Measurements from ENCODE around the gene ACKR3. TPM values are rescaled to one million over a fixed set of nuclear protein-coding genes. Genes with fewer than 3 reads are reported as not detected.

The ACKR3 gene
- total RNA-seq, 1 donor from 2014 or later: 39.3 TPM

- H3K27ac ChIP-seq (replicated peaks): no peak overlapping the region
- peaks cover 7% of the 10 kb centered on the region for H3K9me3 ChIP-seq (replicated peaks)
- no peaks in the 10 kb centered on the region for H3K36me3 ChIP-seq
- TF ChIP-seq, protein P1, sequence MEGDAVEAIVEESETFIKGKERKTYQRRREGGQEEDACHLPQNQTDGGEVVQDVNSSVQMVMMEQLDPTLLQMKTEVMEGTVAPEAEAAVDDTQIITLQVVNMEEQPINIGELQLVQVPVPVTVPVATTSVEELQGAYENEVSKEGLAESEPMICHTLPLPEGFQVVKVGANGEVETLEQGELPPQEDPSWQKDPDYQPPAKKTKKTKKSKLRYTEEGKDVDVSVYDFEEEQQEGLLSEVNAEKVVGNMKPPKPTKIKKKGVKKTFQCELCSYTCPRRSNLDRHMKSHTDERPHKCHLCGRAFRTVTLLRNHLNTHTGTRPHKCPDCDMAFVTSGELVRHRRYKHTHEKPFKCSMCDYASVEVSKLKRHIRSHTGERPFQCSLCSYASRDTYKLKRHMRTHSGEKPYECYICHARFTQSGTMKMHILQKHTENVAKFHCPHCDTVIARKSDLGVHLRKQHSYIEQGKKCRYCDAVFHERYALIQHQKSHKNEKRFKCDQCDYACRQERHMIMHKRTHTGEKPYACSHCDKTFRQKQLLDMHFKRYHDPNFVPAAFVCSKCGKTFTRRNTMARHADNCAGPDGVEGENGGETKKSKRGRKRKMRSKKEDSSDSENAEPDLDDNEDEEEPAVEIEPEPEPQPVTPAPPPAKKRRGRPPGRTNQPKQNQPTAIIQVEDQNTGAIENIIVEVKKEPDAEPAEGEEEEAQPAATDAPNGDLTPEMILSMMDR (IDR thresholded peaks at IDR 0.05; ENCODE audit: borderline replicate concordance): no peak
- H3K27me3 ChIP-seq (ENCODE audit: low read depth): no peaks in the 10 kb centered on the region
- H3K4me3 ChIP-seq: no peak overlapping the region
- no peak for DNase-seq
- intact Hi-C loops (cut with micrococcal nuclease): no loop called here
- no peaks in the 10 kb centered on the region for H3K4me1 ChIP-seq
Observed at GRCh38 chr2:236558036-236558435, 11.6 kb upstream of the ACKR3 start.

- no peaks in the 10 kb centered on the region for H3K36me3 ChIP-seq
- no peak overlapping the region for H3K4me3 ChIP-seq
- DNase-seq: no peak
- no peaks in the 10 kb centered on the region for H3K27me3 ChIP-seq (ENCODE audit: low read depth)
- peaks cover 6% of the 10 kb centered on the region for H3K9me3 ChIP-seq (replicated peaks)
- no peak overlapping the region for H3K27ac ChIP-seq (replicated peaks)
- TF ChIP-seq, protein P1 (IDR thresholded peaks at IDR 0.05; ENCODE audit: borderline replicate concordance): no peak
- no peaks in the 10 kb centered on the region for H3K4me1 ChIP-seq
- intact Hi-C loops (cut with micrococcal nuclease): no loop called here
Observed at GRCh38 chr2:236558993-236559978, 10.3 kb upstream of the ACKR3 start.

DNA sequence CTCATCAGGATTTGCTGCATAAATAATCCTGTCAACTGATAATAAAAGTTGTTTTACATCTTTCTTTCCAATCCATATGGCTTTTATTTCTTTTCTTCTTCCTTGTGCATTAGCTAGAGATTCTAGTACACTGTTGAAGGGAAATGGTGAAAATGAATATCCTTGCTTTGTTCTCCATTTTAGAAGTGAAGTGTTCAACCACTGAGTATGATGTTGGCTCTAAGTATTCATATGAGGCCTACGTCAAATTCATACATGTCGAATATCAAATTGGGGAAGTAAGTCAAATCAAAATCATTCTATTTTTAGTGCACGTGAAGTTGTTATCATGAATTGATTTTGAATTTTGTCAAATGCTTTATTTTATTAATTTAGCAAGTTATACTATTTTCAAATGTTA is 7.8 kb upstream of the ACKR3 start:
- H3K27ac ChIP-seq (replicated peaks): no peak overlapping the region

GRCh38 chr2:236562434-236562833 is 7.2 kb upstream of the ACKR3 start:
- no peaks in the 10 kb centered on the region for H3K9me3 ChIP-seq (replicated peaks)
- intact Hi-C loops (cut with micrococcal nuclease): loop anchor here (5.0 kb wide), 1 partner anchor 465 kb away; no protein-coding TSS in a partner anchor

More for the DNA sequence above, 7.8 kb upstream of the ACKR3 start:
- DNase-seq: no peak
- TF ChIP-seq, protein P1 (IDR thresholded peaks at IDR 0.05; ENCODE audit: borderline replicate concordance): no peak
- Histone ChIP-seq H3K9me3 (replicated peaks) (no peaks in the 10 kb centered on the region), H3K4me1 (peaks cover 9% of the 10 kb centered on the region), H3K4me3 (no peak overlapping the region), H3K36me3 (no peaks in the 10 kb centered on the region), H3K27me3 (ENCODE audit: low read depth) (no peaks in the 10 kb centered on the region)
- intact Hi-C loops (cut with micrococcal nuclease): loop anchor here (5.0 kb wide), 1 partner anchor 465 kb away; no protein-coding TSS in a partner anchor

DNA sequence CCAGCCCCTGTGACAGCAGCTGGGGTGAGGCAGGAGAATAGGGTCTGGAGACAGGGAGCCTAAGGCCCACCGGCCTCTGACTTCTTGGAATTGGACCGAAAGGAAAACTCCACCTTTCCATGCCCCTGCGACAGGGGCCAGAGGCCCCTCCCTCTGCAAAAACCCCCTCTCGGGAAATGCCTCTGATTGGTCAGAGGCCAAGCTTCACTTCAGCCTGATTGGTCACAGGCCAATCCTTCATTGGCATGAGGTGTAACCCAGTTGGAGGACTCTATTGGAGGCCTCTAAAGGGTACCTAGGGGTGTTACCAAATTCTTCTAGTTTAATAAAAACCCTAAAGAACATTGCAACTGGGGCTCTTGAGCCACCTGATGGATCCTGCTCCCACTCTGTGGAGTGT is 5.7 kb upstream of the ACKR3 start:
- intact Hi-C loops (cut with micrococcal nuclease): loop anchor here (5.0 kb wide), 1 partner anchor 463 kb away; no protein-coding TSS in a partner anchor
- no peaks in the 10 kb centered on the region for H3K9me3 ChIP-seq (replicated peaks)
- no peaks in the 10 kb centered on the region for H3K27me3 ChIP-seq (ENCODE audit: low read depth)
- H3K36me3 ChIP-seq: no peaks in the 10 kb centered on the region
- no peak for DNase-seq
- TF ChIP-seq, protein P1 (IDR thresholded peaks at IDR 0.05; ENCODE audit: borderline replicate concordance): no peak
- H3K27ac ChIP-seq (replicated peaks): no peak overlapping the region
- H3K4me1 ChIP-seq: peaks cover 30% of the 10 kb centered on the region
- no peak overlapping the region for H3K4me3 ChIP-seq

More at GRCh38 chr2:236562434-236562833, 7.2 kb upstream of the ACKR3 start:
- no peak overlapping the region for H3K4me3 ChIP-seq
- peaks cover 15% of the 10 kb centered on the region for H3K4me1 ChIP-seq
- no peaks in the 10 kb centered on the region for H3K36me3 ChIP-seq
- H3K27me3 ChIP-seq (ENCODE audit: low read depth): no peaks in the 10 kb centered on the region
- H3K27ac ChIP-seq (replicated peaks): no peak overlapping the region
- TF ChIP-seq, protein P1 (IDR thresholded peaks at IDR 0.05; ENCODE audit: borderline replicate concordance): peak; percentile 75
- DNase-seq: no peak

Data from left ventricle myocardium inferior (tissue), 1 donor.